HG03025 (cell line): ENCODE data around the gene IL23R.

ENCODE experiments used
- ATAC-seq: cut with Tn5 transposase; IDR thresholded peaks from one replicate; pipeline ENCODE4 v1.9.1; 2021; ENCODE audit warnings: mild to moderate bottlenecking, moderate library complexity; ENCODE audit not compliant: unreplicated experiment, low FRiP score

Gene IL23R

DNA sequence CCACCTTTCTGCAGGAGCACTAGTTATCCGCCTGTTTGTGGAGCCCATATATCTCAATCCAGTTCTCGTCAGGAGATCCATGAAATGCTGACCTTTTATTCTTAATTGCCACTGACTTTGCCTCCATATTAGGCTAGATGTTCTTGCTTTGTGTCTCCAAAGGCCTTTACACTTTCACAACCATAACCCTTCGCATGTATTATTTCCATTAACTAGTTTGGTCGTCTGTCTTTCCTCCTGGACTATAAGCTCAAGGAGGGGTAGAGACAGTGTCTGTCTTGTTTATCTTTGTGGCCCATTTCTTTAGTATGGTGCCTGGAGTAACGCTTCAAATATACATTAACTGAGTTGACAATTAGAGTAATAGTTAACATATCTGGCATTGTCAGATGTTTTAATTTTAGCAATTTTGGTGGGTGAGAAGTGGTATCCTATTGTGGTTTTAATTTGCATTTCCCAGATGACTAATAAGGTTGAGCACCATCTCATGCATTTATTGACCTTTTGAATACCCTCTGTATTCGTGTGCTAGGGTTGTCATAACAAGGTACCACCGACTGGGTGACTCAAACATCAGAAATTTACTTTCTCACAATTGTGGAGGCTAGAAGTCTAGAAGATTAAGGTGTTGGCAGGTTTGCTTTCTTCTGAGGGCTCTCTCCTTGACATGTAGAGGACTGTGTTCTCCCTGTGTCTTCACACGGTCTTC lies 119.7 kb downstream of the IL23R start:
- ATAC-seq = no peak

DNA sequence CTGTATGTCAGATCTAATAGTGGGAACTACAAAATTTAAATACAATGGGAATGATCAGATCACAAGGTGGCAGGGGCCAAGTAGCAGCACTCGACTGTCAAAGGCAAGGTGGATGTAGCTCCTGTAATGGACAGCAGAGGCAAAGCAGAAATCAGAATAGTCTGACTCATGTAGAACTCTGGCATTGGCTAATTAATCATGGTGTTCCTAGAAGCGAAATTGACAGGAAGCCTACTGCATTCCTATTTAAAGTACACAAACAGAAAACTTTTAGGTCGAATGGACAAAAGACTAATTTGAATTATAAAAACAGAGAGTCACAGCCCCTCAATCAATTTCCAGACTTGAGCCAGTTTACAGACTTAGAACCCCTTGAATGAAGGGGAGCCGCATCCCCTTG lies 124.0 kb downstream of the IL23R start:
- no peak for ATAC-seq

DNA sequence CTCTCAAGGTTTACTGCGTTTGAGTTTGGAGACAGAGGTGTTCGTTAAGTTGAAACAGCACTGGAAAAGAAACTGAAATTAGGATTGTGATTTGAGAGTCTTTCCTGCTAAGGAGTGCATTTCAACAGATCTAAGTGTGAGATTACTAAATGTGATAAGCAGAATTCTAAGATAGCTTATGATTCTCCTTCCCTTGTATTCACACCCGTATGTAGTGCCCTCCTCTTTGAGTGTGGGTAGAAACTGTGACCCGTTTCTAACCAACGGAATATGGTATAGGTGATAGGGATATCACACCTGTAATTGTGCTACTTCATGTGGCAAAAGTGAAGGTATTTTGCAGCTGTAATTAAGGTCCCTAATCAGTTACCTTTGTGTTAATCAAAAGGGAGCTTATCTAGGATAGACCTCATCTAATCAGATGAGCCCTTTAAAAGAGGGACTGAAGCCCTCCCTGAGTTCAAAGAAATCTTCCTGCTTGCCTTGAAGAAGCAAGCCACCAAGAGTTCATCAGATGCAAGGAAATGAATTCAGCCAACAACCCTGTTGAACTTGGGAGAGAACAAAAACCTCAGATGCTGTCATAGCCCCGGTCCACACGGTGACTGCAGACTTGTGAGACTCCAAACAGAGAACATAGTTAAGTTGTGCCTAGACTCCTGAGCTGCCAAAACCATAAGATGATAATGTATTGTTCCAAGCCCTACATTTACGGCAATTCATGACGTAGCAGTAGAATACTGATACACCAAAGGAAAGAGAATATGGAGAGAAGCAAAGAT lies 128.8 kb downstream of the IL23R start:
- ATAC-seq = no peak

DNA sequence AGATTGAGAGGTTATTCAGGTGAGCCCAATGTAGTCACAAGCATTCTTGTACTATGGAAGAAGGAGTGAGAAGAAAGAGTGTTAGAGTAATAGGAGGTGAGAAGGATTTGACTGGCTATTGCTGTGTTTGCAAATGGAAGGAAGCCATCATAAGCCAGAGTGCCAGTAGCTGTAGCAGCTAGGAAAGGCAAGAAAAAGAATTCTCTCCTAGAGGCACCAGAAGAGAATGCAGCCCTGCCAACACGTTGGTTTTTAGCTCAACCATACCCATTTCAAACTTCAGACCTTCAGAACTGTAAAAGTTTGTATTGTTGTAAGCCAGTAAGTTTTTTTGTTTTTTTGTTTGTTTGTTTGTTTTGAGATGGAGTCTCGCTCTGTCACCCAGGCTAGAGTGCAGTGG lies 132.5 kb downstream of the IL23R start:
- ATAC-seq = no peak

DNA sequence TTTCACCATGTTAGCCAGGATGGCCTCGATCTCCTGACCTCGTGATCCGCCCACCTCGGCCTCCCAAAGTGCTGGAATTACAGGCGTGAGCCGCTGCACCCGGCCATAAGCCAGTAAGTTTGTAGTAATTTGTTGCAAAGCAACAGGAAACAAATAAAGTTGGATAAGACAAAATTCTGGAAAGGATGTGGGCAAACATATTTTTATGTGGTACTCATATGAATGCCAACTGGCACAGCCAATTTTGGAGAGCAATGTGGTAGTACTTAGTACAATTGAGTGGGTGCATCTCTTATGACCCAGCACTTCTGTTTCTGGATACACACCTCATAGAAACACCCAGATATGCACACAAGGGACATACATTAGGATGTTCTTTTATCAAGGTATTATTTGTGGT lies 133.0 kb downstream of the IL23R start:
- ATAC-seq = no peak

DNA sequence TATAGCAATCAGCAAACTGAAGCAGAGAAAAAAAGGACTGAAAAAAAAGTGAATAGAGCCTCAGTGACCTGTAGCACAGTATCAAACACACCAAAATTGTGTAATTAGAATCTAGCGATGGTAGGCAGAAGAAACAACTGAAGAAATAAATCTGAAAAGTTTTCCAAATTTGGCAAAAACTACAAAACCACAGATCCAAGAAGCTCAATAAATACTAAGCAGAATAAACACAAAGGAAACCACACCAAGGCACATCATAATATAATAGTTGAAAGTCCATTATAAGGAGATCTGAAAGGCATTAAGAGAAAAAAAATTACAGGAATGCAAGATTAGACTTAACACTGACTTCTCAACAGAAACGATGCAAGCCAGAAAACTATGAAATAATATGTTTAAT lies 134.3 kb downstream of the IL23R start:
- ATAC-seq = no peak

DNA sequence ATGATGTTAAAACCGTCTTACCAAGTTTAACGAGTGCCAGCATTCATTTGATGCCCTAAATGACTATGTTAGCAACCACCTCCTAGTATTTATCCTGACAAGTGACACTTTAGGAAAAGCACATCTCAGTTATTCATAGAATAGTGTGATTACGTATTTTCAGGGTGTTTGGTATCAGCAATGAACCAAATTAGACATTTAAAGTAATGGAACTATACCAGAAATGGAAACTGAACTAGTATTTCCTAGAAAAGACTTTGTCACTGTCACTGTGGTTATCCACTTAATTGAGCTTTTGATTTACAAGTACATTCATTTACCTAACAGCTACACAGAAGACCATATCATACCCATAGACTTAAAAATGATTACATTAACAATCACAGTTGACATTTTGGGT lies 137.8 kb downstream of the IL23R start:
- ATAC-seq = no peak

DNA sequence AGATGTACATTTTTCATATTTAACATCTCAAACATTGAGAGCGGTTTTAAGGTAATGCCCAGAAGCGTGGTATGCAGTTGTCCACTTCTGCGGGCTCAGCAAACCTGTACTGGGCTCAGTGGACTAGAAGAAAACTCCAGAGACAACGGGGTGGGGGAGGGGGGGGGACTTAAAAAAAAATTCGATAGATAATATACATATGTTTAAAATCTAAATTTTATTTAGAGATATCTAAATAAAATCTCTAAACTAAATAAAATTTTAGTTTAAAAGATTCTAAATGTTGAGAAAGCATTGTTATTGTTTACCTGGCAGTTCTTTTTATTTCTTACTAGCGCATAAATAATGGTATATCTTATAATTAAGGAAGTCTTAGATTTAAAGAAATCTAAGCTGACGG lies 140.3 kb downstream of the IL23R start:
- ATAC-seq = no peak

DNA sequence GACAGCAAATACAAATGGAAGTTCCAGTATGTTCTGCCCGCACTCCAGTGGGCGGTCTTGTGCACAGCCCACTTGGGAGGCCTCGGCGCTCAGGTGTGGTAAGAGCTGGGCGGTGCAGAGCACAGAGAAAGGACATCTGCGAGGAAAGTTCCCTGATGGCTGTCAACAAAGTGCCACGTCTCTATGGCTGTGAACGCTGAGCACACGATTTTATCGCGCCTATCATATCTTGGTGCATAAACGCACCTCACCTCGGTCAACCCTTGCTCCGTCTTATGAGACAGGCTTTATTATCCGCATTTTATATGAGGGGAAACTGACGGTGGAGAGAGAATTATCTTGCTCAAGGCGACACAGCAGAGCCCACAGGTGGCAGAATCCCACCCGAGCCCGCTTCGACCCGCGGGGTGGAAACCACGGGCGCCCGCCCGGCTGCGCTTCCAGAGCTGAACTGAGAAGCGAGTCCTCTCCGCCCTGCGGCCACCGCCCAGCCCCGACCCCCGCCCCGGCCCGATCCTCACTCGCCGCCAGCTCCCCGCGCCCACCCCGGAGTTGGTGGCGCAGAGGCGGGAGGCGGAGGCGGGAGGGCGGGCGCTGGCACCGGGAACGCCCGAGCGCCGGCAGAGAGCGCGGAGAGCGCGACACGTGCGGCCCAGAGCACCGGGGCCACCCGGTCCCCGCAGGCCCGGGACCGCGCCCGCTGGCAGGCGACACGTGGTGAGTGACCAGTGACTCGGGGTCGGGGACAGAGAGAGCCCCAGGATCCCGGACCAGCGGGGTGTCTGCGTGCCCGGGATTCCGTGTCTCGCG lies 141.2 kb downstream of the IL23R start, which contains the start of gene IL12RB2:
TSS of gene IL12RB2 (plus strand) at position 623 of the 810 bp plus-strand sequence. CDS start 12,496 bp downstream, outside the sequence.
- ATAC-seq = no peak

DNA sequence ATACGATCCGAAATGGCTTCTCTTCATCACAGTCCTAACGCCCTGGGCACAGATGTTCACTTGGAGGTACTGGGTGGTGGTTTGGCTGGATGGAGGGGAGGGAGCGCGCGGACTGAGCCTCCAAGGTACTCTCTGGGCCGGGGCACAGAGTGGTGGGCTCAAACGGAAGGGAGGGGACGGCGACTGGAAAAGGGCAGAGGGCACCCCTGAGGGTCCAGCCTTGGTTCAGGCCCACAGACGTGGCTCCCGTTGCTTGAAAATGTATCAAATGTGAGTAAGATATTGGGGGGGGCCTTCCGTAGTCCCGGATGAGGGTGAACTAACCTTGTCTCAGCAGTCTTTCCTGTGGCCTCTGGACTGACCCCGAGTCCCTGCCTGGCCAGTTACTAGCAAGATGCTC lies 141.9 kb downstream of the IL23R start:
- ATAC-seq = no peak
